Motor neuron (in vitro differentiated cells): ENCODE data around the gene STAG3. TPM values are rescaled to one million over a fixed set of nuclear protein-coding genes. Genes with fewer than 3 reads are reported as not detected.

Source experiments
- ATAC-seq, 8 experiments: fragments of 200-7000 bp; cut with Tn5 transposase; replicated peaks in 6 of 8; 2 replicates each; pipeline ENCODE4 v1.8.0; 2021; ENCODE audit warnings: mild to moderate bottlenecking in 8 of 8, moderate library complexity in 8 of 8
- H3K27ac ChIP-seq, 2 donors: fragments of 250-450 bp; sonication (Bioruptor Pico); 2 replicates each; pipeline ENCODE4 v1.9.0; 2021; ENCODE audit warnings: antibody characterized with exemption in 2 of 2, mild to moderate bottlenecking in 2 of 2, moderate library complexity in 1 of 2
- H3K4me1 ChIP-seq, 2 donors: fragments of 250-450 bp; sonication (Bioruptor Pico); replicated peaks in 1 of 2; 2 replicates each; pipeline ENCODE4 v1.6.1; 2021; ENCODE audit warnings: antibody characterized with exemption in 2 of 2, mild to moderate bottlenecking in 2 of 2, moderate library complexity in 1 of 2
- H3K4me3 ChIP-seq, 5 donors: fragments of 250-450 bp; sonication (Bioruptor Pico); 2 replicates each; pipeline ENCODE4 v1.9.0; 2021; ENCODE audit warnings: antibody characterized with exemption in 5 of 5, mild to moderate bottlenecking in 5 of 5, moderate library complexity in 4 of 5
- WGBS, 10 experiments: fragments of 450-650 bp; shearing (Covaris generic); methylation state at CpG; one replicate each; pipeline ENCODE4 v1.0.0; 2022; 5-methylcytosine and 5-hydroxymethylcytosine counted together
- in situ Hi-C, 9 experiments: fragments of 400-800 bp; cut with MboI; loops; one replicate each; pipeline ENCODE4 v1.15.0; 2021; ENCODE audit warnings: low sequenced_read_pairs in 9 of 9, low pct_unique_long_range_greater_than_20kb in 2 of 9; ENCODE audit not compliant: unreplicated experiment in 9 of 9
- total RNA-seq, 8 experiments: library from RNA; unstranded; fragments of 300-600 nt; gene quantifications; 2 replicates each; pipeline versions ENCODE4 v1.2.3 to v1.2.4, GENCODE V29; 2022

STAG3 gene
- total RNA-seq, 8 experiments from 2014 or later: 2.1 to 18.0 (median 7.5) TPM

DNA sequence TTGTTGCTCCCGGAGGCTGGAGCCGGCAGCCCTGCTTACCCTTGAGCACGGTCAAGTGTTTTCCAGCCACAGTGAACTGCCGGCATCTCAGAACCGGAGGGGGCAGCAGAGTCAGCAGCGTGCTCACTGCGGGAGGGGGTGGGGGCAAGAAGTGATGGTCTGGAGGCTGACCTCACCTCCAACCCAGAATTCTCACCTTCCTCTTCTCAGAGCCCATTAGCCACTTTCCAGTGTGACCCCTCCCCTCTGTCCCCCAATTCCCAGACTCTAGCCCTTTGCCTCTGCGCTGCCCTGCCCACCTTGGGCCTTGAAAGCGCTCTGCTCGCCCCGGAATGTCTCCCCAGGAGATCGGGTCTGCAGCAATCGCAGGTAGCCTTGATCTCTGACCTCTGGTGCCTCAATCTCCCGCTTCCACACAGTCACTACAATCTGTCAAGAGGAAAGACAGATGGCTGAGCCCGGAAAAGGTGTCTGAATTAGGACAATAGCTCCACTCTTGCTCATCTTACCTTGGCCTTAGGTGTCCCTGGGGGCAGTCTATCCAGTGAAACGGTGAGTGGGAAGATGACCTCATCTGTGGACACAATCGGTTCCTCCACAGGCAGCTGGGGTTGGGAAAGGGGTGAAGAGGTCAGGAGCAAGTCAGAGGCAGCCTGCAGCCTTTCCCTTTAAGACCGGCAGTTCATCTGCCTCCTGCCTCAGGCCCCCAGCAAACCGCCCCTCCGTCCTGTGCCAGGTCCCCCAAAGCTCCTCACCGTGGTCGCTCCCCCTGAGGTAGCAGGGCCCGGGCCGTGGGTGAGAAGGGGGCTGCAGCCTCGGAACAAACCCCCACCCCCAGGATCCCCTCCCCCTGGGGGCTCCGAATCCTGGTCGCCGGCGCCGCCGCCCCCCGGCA is 20.1 kb upstream of the STAG3 start:
- WGBS, 10 experiments: 0 to 52% (median 33%) methylated on average over 1 to 9 of the region's 32 CpGs; no CpG with 5 or more reads in 3 of the 10 experiments
- in situ Hi-C loops: no loop called here
- H3K27ac ChIP-seq: peak overlapping the region; percentile 50 to 54
- H3K4me3 ChIP-seq: peak overlapping the region; percentile 69 to 93 (median 83)
- peaks cover 6 to 10% of the 10 kb centered on the region in 2 donors for H3K4me1 ChIP-seq
- peak in 6 of 8 experiments; percentile 7 to 28 (median 14) for ATAC-seq

DNA sequence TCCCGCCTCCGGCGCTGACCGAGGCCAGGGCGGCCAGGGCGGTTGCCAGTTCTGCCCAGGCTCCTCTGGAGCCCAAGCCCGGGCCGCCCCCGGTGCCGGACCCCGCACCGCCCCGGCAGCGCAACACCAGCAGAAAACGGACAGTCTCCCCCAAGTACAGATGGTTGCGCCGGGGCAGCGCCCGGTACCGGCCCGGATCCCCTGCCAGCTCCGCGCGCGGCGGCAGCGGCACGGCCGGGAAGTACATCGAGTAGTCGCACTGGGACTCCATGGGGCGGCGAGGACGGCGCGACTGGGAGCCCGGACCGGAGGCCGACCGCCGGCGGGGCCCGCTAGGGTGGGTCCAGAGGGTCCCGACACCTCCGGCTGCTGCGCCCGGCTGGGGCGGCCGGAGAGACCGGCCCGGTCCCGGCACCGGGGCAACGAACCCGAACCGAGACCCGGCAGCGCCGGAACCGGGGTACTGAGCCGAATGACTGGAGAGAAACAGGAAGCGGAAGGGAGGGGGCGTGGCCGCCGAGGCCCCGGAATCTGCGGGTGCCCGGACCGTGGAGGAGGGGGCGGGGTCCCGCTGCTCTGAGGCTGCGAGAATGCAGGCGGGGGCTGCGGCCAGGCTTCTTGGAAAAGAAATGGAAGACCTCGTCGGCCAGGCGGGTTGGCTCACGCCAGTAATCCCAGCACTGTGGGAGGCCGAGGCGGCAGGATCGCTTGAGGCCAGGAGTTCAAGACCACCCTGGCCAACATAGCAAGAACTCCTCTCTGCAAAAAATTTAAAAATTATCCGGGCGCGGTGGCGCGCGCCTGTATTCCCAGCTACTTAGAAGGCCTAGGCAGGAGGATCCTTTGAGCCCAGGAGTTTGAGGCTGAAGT is 19.3 kb upstream of the STAG3 start, which contains the start of gene TRAPPC14:
TSS of gene TRAPPC14 (minus strand) at position 495 of the 870 bp plus-strand sequence. CDS start at position 271, 224 bp downstream.
- in situ Hi-C loops: no loop called here
- Histone ChIP-seq H3K27ac (peak within 1 kb of the TSS; percentile 50 to 54), H3K4me1 (peaks cover 6 to 10% of the 10 kb centered on the region in 2 donors), H3K4me3 (peak within 1 kb of the TSS; percentile 69 to 93 (median 83))
- WGBS, 10 experiments: 0 to 33% (median 20%) methylated on average over 2 to 7 of the region's 87 CpGs; no CpG with 5 or more reads in 7 of the 10 experiments
- peak; percentile 81 to 91 (median 86) for ATAC-seq

DNA sequence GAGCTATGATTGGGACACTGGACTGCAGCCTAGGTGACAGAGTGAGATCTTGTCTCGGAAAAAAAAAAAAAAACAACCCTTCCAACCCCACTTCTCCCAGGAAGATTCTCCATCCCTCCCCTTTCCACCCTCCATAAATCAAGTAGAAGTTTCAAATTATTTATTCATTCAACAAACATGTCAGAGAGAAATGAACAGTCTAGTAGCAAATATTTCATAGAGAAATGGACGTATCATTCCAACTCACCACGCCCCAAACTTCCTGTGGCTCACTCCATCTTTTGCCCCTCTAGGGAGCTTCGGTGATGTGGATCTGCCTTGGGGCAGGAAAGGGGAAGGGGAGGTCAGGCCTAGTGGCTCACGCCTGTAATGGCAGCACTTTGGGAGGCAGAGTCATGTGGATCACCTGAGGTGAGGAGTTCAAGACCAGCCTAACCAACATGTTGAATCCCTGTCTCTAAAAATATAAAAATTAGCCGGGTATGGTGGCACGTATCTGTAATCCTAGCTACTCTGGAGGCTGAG is 18.6 kb upstream of the STAG3 start:
- ATAC-seq: no peak
- Histone ChIP-seq H3K27ac (peak overlapping the region; percentile 50 to 54), H3K4me1 (peaks cover 6 to 10% of the 10 kb centered on the region in 2 donors), H3K4me3 (peak overlapping the region; percentile 69 to 93 (median 83))
- 34 to 96% (median 72%) methylated on average over 2 to 5 of the region's 7 CpGs; no CpG with 5 or more reads in 2 of the 10 experiments for WGBS, 10 experiments
- in situ Hi-C loops: no loop called here

DNA sequence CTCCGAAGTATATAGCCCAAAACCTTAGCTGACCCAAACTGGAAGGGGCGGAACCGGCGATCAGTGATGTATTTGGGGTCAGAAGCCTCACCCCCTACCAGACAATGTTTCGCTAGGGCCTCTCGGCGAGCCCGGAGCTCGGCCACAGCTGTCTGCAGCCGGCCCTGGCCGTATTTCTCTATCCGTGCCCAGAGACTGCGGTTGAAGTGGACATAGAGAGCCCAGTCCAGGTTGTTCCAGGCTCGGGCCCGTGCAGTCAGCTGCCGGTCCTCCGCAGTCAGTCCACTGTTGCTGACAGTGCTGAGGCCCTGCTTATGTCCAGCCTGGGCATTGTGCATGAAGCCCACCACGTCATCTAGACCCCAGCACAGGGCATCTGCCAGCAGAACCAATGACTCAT is 17.7 kb upstream of the STAG3 start:
- Histone ChIP-seq H3K4me1 (peaks cover 6 to 10% of the 10 kb centered on the region in 2 donors), H3K4me3 (no peak overlapping the region), H3K27ac (no peak overlapping the region)
- no peak for ATAC-seq
- WGBS, 10 experiments: 88 to 100% (median 91%) methylated on average over 3 to 8 of the region's 18 CpGs; no CpG with 5 or more reads in 5 of the 10 experiments
- in situ Hi-C loops: no loop called here

DNA sequence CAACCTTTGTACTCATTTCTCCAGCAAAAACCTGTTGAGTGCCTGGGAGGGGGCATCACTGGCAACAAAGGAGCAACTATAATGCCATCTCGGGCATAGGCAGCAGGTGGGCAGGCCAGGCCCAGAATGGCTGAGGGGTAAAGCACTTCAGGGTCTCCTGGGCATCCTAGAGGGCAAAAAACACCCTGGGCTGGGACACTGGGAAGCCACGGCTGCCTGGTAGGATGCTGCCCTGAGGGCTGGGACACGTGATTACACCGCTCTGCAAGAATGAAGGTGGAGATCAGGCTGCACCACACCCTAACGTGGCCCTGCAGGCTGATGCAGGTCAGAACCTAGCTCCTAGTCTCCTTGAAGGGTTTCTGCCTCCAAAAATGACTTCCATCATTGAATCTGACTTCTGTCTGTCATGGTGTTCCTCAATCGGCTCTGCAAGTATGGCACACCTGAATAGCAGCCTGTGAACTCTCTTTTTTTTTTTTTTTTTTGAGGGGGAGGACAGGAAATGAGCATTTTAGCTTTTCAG is 14.6 kb upstream of the STAG3 start:
- Histone ChIP-seq H3K4me3 (no peak overlapping the region), H3K4me1 (peaks cover 13% of the 10 kb centered on the region in 2 donors), H3K27ac (no peak overlapping the region)
- WGBS, 10 experiments: 47 to 100% (median 60%) methylated on average over 1 to 6 of the region's 6 CpGs; no CpG with 5 or more reads in 1 of the 10 experiments
- ATAC-seq: peak in 2 of 8 experiments; percentile 9 to 36
- in situ Hi-C loops: no loop called here

DNA sequence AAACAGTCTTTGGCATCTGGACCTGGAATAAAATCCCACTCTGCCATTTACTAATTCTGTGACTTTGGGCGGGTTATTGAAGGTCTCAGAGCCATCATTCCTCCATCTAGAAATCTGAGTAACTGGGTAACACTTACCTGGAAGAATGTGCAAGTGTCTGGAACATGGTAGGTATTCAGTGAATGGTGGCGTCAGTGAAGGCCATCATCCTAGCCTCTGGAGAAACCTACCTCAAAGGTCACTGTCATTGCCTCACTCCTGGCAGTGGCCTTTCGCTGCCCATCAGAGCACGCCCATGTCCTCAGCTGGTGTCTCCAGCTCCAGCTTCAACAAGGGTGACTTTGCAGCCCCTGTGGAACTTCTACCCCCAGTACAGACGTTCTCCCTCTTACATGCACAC is 13.8 kb upstream of the STAG3 start:
- no peak overlapping the region for H3K4me3 ChIP-seq
- in situ Hi-C loops: no loop called here
- H3K27ac ChIP-seq: no peak overlapping the region
- ATAC-seq: no peak
- WGBS, 10 experiments: 79 to 94% (median 92%) methylated on average over 1 to 4 of the region's 5 CpGs; no CpG with 5 or more reads in 5 of the 10 experiments
- peaks cover 16 to 19% of the 10 kb centered on the region in 2 donors for H3K4me1 ChIP-seq

DNA sequence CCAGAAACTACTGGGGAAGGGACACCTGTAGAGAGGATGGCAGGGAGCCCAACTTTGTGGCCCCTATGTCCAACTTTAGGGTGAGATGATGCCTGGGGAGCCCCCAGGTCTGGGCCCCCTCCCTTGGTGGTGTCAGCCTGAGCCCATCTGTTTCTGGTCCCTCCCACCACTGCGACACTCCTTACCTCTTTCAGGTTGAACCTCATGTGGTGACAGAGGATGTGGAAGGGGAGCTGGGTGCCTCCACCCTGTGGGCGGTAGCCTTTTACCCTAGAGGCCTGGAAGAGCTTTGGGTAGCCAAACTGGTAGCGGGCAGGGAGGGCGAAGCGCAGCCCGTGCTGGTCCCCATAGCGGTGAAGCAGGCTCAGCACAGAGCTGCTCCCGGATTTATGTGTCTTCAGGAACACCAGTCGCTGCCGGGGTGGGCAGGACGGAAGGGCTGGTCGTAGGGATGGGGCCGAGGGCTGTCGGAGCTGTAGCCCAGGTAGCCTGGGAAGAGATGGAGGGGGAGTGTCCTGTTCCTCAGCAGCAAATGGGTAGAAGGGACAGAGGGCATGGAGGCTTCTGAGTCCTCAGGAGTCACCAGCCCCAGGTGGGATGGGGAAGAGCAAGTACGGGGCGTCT is 11.3 kb upstream of the STAG3 start:
- ATAC-seq: no peak
- Histone ChIP-seq H3K4me3 (no peak overlapping the region), H3K4me1 (peaks cover 16 to 29% of the 10 kb centered on the region in 2 donors), H3K27ac (no peak overlapping the region)
- in situ Hi-C loops: no loop called here
- WGBS, 10 experiments: 40 to 100% (median 81%) methylated on average over 1 to 8 of the region's 16 CpGs; no CpG with 5 or more reads in 7 of the 10 experiments

DNA sequence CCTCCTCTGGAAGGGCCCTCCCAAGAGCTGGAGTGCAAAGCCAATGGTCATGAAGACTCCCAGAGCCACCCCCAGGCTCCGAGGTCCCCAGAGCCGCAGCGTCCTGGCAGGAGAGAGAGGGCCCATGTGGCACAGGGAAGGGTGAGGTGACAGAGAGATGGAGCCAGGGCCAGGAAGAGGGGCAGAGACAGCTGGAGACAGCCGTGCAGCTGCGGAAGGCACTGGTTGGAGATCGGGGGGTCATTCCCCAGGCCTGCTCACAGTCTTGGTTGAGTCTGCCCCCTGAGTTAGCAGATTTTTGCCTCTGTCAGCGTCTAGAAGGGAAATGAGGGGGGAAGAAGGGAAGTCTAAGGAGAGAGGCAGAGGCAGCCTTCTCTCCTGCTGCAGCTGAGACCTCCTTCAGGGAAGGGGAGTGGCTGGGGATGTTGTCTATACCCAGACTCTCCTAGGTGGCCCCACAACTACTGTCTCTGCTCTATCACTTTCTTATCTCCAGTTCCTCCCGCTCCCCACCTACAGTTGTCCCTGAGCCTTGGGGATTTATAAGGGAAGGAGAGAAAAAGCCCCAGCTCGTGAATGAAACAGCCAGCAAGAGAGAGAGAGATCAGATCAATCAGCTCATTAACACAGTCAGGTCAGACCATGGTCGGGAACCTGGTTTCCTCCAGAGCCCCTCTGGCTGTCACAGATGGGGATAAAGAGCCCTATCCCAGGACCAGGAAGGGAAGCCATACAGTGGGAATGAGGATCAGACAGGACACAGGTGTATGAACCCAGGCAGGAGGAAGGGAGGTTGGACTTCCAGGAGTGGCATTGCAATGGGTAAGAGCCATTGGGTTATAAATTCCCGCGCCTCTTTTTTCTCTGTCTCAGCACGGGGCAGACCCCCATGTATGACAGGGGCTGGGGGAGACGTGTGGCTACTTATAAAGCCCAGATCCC is 10.5 kb upstream of the STAG3 start:
- ATAC-seq: peak in 3 of 8 experiments; percentile 8 to 14 (median 9)
- in situ Hi-C loops: no loop called here
- Histone ChIP-seq H3K4me3 (peak overlapping the region in 1 of 5 donors; percentile 15), H3K27ac (no peak overlapping the region), H3K4me1 (peaks cover 18 to 32% of the 10 kb centered on the region in 2 donors)
- WGBS, 10 experiments: 11 to 73% (median 42%) methylated on average over 1 to 4 of the region's 14 CpGs; no CpG with 5 or more reads in 4 of the 10 experiments

DNA sequence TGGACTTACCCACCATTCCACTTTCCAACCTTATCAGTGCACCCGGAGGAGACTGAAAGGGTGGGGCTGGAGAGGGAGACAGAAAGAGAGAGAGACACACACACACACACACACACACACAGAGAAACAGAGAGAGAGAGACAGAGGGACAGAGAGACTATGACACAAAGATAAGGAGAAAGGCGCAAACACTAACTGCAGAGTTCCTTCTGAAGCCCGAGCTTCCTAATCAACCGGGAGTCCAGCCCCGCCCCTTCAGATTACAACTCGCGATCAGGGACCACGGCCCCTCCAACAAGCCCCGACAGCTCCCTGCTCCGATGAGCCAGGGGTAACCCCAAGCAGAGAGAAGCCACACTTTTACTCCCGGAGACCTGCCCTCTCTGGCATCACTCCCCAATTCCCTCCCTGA is 9.8 kb upstream of the STAG3 start:
- peak overlapping the region in 2 of 5 donors; percentile 15 to 17 for H3K4me3 ChIP-seq
- peak; percentile 3 to 43 (median 29) for ATAC-seq
- no peak overlapping the region for H3K27ac ChIP-seq
- in situ Hi-C loops: no loop called here
- WGBS, 10 experiments: 9 to 20% (median 15%) methylated on average over 2 to 4 of the region's 11 CpGs; no CpG with 5 or more reads in 7 of the 10 experiments
- H3K4me1 ChIP-seq: peaks cover 18 to 32% of the 10 kb centered on the region in 2 donors

DNA sequence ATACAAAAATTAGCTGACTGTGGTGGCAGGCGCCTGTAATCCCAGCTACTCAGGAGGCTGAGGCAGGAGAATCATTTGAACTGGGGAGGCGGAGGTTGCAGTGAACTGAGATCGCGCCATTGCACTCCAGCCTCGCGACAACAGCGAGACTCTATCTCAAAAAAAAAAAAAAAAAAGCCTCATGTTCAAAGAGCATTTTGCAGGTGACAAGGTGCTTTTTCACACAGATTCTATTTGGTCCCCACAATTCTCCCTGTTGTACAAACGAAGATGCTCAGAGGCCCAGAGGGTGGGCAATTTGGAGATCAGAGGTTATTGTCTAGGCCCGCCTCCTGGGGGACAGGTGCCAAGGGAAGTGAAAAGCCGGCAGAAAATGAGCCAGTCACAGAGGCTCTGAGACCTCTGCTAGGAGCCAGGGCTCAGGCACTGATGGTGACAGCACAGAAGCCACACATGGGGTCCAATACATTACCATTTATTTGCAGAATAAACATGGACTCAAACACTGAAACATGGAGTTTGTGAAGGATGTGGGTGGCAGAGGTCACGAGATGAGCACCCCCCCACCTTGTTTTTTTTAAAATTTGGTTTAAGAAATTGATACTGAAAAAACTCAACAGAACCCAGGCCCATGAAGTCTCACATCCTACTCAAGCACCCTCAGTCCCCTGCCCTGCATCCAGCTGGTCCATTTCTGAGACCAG is 8.4 kb upstream of the STAG3 start:
- Histone ChIP-seq H3K4me3 (no peak overlapping the region), H3K27ac (no peak overlapping the region), H3K4me1 (peaks cover 18 to 32% of the 10 kb centered on the region in 2 donors)
- WGBS, 10 experiments: 63 to 100% (median 90%) methylated on average over 1 to 8 of the region's 11 CpGs; no CpG with 5 or more reads in 2 of the 10 experiments
- in situ Hi-C loops: no loop called here
- no peak for ATAC-seq
